Measurements from ENCODE around the gene NEK6.

Gene NEK6

GRCh38 chr9:124388275-124389048 lies 130.7 kb downstream of the NEK6 start:
- no peak for DNase-seq

GRCh38 chr9:124389146-124389939 lies 131.6 kb downstream of the NEK6 start:
- DNase-seq: no peak

GRCh38 chr9:124390794-124391658 lies 133.3 kb downstream of the NEK6 start:
- no peak for DNase-seq

GRCh38 chr9:124392254-124392870 lies 134.6 kb downstream of the NEK6 start:
- DNase-seq: no peak

GRCh38 chr9:124392871-124393460 lies 135.2 kb downstream of the NEK6 start:
- peak; percentile 14 for DNase-seq

GRCh38 chr9:124394167-124394566 lies 136.4 kb downstream of the NEK6 start:
- peak; percentile 66 for DNase-seq

GRCh38 chr9:124394596-124394995 lies 136.8 kb downstream of the NEK6 start:
- DNase-seq: no peak

GRCh38 chr9:124395826-124396225 lies 138.1 kb downstream of the NEK6 start:
- no peak for DNase-seq

- no peak for DNase-seq
These were observed 140.6 kb downstream of the NEK6 start for GRCh38 chr9:124398191-124398935.

GRCh38 chr9:124399323-124399967 lies 141.7 kb downstream of the NEK6 start:
- no peak for DNase-seq

- DNase-seq: no peak
These were observed 142.5 kb downstream of the NEK6 start for GRCh38 chr9:124399968-124400940.

Measured in activated CD4-positive, alpha-beta T cell treated with anti-CD3 and anti-CD28 coated beads, Interleukin-2, amount 50 U/mL, for 16 hours (primary cell).